ENCODE results near the gene SESTD1. TPM values are rescaled to one million over a fixed set of nuclear protein-coding genes. Genes with fewer than 3 reads are reported as not detected.
"Not testable (repeated sequence)": the region's sequence is repeated elsewhere in the genome, so short reads cannot be mapped to it uniquely, and the experiment has no call there.

The SESTD1 gene
- total and polyA plus RNA-seq, 2 of the 8 experiments (the other 6 are each of a cell fraction or from before 2014, with no cell fraction given): 5.2 to 49.6 TPM

GRCh38 chr2:179053568-179053967 lies 211.1 kb downstream of the SESTD1 start:
- not testable (repeated sequence) for H3K14ac ChIP-seq (ENCODE audit: insufficient read length); FAIRE-seq

More at GRCh38 chr2:179053568-179053967, 211.1 kb downstream of the SESTD1 start:
- H3K23ac ChIP-seq (ENCODE audit: insufficient read length); H3K4me3 ChIP-seq (ENCODE audit: extremely low read depth in 1 of 4, insufficient read depth in 2 of 4, low read depth in 3 of 4, low read length in 4 of 4); H3K9me3 ChIP-seq (ENCODE audit: insufficient read depth in 2 of 2, low read depth in 1 of 2, low read length in 1 of 2); H4K20me1 ChIP-seq (replicated peaks in 1 of 2; ENCODE audit: control insufficient read depth in 1 of 2, insufficient read depth in 2 of 2, low read length in 2 of 2); H2BK12ac ChIP-seq (ENCODE audit: low read depth, low read length); H3K79me2 ChIP-seq (ENCODE audit: control insufficient read depth in 1 of 2, insufficient read depth in 2 of 2, low read length in 2 of 2); H3K4me2 ChIP-seq (ENCODE audit: insufficient read depth in 1 of 2, low read depth in 2 of 2, low read length in 2 of 2); H3K27ac ChIP-seq (ENCODE audit: low read depth, low read length); H3K79me1 ChIP-seq (ENCODE audit: low read depth, low read length); H3K23me2 ChIP-seq (ENCODE audit: low read depth, low read length); H3K18ac ChIP-seq (ENCODE audit: extremely low read depth, low read length); H4K91ac ChIP-seq (replicated peaks; ENCODE audit: insufficient read length, low read length); H2AK5ac ChIP-seq (ENCODE audit: low read depth, low read length); POLR2A ChIA-PET (ENCODE audit: partially characterized antibody); H3K4ac ChIP-seq (replicated peaks; ENCODE audit: insufficient read length, low read depth, low read length); H2BK20ac ChIP-seq (ENCODE audit: low read length); H2AFZ ChIP-seq (ENCODE audit: low read length); DNase-seq (ENCODE audit: low read depth in 1 of 2, low spot score in 2 of 2); H3K56ac ChIP-seq (replicated peaks; ENCODE audit: insufficient read length, low read depth, low read length); H3K36me3 ChIP-seq (ENCODE audit: control insufficient read depth in 2 of 4, insufficient read depth in 4 of 4, low read length in 3 of 4); H2BK15ac ChIP-seq (ENCODE audit: low read length); H3K27me3 ChIP-seq (replicated peaks in 1 of 4; ENCODE audit: control insufficient read depth in 3 of 4, extremely low read depth in 1 of 4, insufficient read depth in 3 of 4, low read length in 3 of 4); H3K9ac ChIP-seq (replicated peaks in 1 of 4; ENCODE audit: extremely low read depth in 1 of 4, low read depth in 3 of 4, low read length in 3 of 4); H4K8ac ChIP-seq (ENCODE audit: extremely low read depth, insufficient read depth, low read length); H4K5ac ChIP-seq (ENCODE audit: insufficient read length, low read depth, low read length); H2BK120ac ChIP-seq (replicated peaks; ENCODE audit: low read depth, low read length): not testable (repeated sequence)
- WGBS, 2 experiments (ENCODE audit: extremely low coverage in 1 of 2, insufficient coverage in 1 of 2, insufficient read length in 1 of 2, insufficient replicate concordance in 2 of 2, low coverage in 1 of 2, low lambda C conversion rate in 2 of 2, missing lambda C conversion rate in 1 of 2): 87% methylated on average over 3 of the region's 3 CpGs; no CpG with 5 or more reads in 1 of the 2 experiments
- CTCF ChIA-PET (ENCODE audit: partially characterized antibody): interaction anchor here (1.2 to 1.5 kb wide), 2 partner anchors 11 to 138 kb away, joined by 3 read pairs; no protein-coding TSS in a partner anchor
- Histone ChIP-seq H2BK5ac (ENCODE audit: low read depth, low read length) (0 out of 2 replicates have a peak overlapping the region, but pooled peaks have one; percentile 81), H3K4me1 (replicated peaks in 1 of 4; ENCODE audit: control insufficient read depth in 3 of 4, insufficient read depth in 4 of 4, low read length in 3 of 4) (peaks cover 0 to 20% (median 13%) of the 10 kb centered on the region in 4 experiments; a peak in 4 of 7 replicates)

Other genes with a start within 250 kb of the SESTD1 start
- 21.4 and 21.6 TPM in 2 replicates for gene CCDC141, start 214.7 kb downstream of the SESTD1 start, total RNA-seq (2021; fragmentation: NEBNext Ultra II Directional; extraction: Animal tissue kit (Norgen Biotek cat#: 25700))
- gene CCDC141, start 214.7 kb downstream of the SESTD1 start, polyA plus RNA-seq (2011; rRNA removed): 0.56 and 0.58 TPM in 2 replicates